Cardiac fibroblast (primary cell): ENCODE results near the gene PRKN.

ENCODE experiments used
- DNase-seq, 2 donors: peaks; one replicate each; pipeline versions ENCODE4 v3.0.0 to v3.0.0-alpha.2; 2010; ENCODE audit warnings: low read depth in 2 of 2
- H3K4me3 ChIP-seq, 2 donors: replicated peaks in 1 of 2; 1 replicate in 1 of 2; 2 replicates in 1 of 2; pipeline ENCODE4 v1.5.1; 2011; ENCODE audit warnings: low read depth in 2 of 2, low read length in 2 of 2, mild to moderate bottlenecking in 2 of 2, moderate library complexity in 1 of 2
- CTCF ChIP-seq: IDR thresholded peaks from one replicate; pipeline ENCODE4 v1.5.1; 2011; ENCODE audit warnings: low read depth, mild to moderate bottlenecking, low read length, inconsistent platforms

The PRKN gene

GRCh38 chr6:161354956-161355355 is 1372.6 kb downstream of the PRKN start:
- TF ChIP-seq CTCF = no peak
- no peak overlapping the region for H3K4me3 ChIP-seq
- no peak for DNase-seq

DNA sequence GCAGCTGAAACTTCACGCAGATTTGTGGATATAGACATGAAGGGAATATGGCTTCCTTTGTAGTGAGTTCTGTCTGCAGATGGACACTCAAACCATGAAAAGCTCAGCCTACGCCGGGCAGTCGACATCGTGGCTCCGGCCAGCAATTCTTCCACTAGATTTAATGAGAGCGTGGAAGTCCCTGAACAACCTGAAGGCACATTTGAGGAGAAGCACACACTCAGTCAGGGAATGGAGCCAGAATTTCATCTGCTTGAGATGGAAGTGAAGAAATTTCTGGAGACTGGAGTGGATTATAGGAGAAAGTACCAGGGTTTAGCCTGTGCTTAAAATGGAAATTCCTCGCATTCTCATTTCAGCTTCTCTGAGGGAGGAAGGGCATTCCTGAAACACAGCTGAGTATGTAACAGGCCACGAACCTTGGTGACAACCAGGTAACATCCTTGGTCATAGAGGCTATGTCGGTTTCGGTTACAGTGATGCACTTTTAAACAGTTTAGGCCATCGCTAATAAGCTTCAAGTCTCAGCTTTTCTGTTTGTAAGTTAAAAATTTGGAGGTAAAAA is 1373.2 kb downstream of the PRKN start:
- DNase-seq = no peak
- no peak overlapping the region for H3K4me3 ChIP-seq
- TF ChIP-seq CTCF = no peak

GRCh38 chr6:161353208-161353613 is 1374.4 kb downstream of the PRKN start:
- no peak overlapping the region for H3K4me3 ChIP-seq
- TF ChIP-seq CTCF = peak; percentile 26
- DNase-seq = peak; percentile 13 to 35

DNA sequence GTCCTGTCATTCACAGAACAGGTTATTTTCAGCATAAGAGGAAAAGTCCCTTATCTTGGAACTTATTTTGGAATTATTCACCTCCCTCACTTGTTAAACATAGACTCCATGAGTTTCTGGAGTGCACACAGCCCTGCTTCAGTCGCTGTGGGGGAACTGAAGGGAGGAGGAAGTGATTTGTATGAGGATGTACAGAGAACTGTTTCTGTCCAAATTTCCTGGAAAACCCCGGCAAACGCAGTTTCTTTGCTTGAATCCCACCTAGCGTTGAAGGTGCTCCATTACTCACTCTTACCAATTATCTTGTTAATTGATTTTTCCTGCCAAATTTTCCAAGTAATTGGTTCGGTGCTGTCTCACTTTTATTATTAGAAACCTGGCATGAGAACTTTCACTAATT is 1375.7 kb downstream of the PRKN start:
- no peak for DNase-seq
- TF ChIP-seq CTCF = no peak
- no peak overlapping the region for H3K4me3 ChIP-seq

GRCh38 chr6:161349886-161350285 is 1377.7 kb downstream of the PRKN start:
- H3K4me3 ChIP-seq = no peak overlapping the region

GRCh38 chr6:161348628-161348994 is 1379.0 kb downstream of the PRKN start:
- DNase-seq = no peak

More at GRCh38 chr6:161349886-161350285, 1377.7 kb downstream of the PRKN start:
- no peak for TF ChIP-seq CTCF
- DNase-seq = no peak

More at GRCh38 chr6:161348628-161348994, 1379.0 kb downstream of the PRKN start:
- TF ChIP-seq CTCF = no peak
- H3K4me3 ChIP-seq = no peak overlapping the region
